ENCODE results near the gene OLFM2. TPM values are rescaled to one million over a fixed set of nuclear protein-coding genes. Genes with fewer than 3 reads are reported as not detected.
A peak's percentile ranks its signal among the peaks of the same experiment; 100 is the strongest.

OLFM2 gene
- total and polyA plus RNA-seq, 9 of the 15 experiments (the other 6 are each of a cell fraction or from before 2014, with no cell fraction given), result 0.10 to 0.33 (median 0.23) TPM; not detected in 4

GRCh38 chr19:9914315-9915207, 21.8 kb downstream of the OLFM2 start (continued):
- TF ChIP-seq ZNF699 (CRISPR knock-in tag; IDR thresholded peaks at IDR 0.05; ENCODE audit: insufficient replicate concordance), result no peak
- no peak for TF ChIP-seq ZNF518B (CRISPR knock-in tag; IDR thresholded peaks at IDR 0.05)
- no peak for TF ChIP-seq XRCC5 (IDR thresholded peaks at IDR 0.05; ENCODE audit: low read depth, low read length)
- peak; percentile 18; the same call in 1 of the 2 replicates for TF ChIP-seq KLF16 (IDR thresholded peaks at IDR 0.05)
- no peak for TF ChIP-seq ZNF277 (CRISPR knock-in tag; IDR thresholded peaks at IDR 0.05; ENCODE audit: borderline replicate concordance)
- no peak for TF ChIP-seq TAF9B (IDR thresholded peaks at IDR 0.05; ENCODE audit: partially characterized antibody)
- TF ChIP-seq HBP1 (CRISPR knock-in tag; IDR thresholded peaks at IDR 0.05), result no peak
- no peak for TF ChIP-seq ZNF324 (CRISPR knock-in tag; IDR thresholded peaks at IDR 0.05)
- no peak for TF ChIP-seq ZNF217 (CRISPR knock-in tag; IDR thresholded peaks at IDR 0.05)
- TF ChIP-seq ZNF785 (CRISPR knock-in tag; IDR thresholded peaks at IDR 0.05), result no peak
- no peak for TF ChIP-seq THAP12 (CRISPR knock-in tag; IDR thresholded peaks at IDR 0.05)
- no peak for TF ChIP-seq MXI1 (IDR thresholded peaks at IDR 0.05; ENCODE audit: low read depth, low read length)
- no peak for TF ChIP-seq ZFPM2 (CRISPR knock-in tag; IDR thresholded peaks at IDR 0.05)
- no peak for TF ChIP-seq CHCHD3 (CRISPR knock-in tag; IDR thresholded peaks at IDR 0.05)
- no peak for TF ChIP-seq MEF2A (IDR thresholded peaks at IDR 0.05; ENCODE audit: control insufficient read depth, low read depth, low read length)
- TF ChIP-seq NCOA4 (IDR thresholded peaks at IDR 0.05; ENCODE audit: partially characterized antibody), result no peak
- peak; percentile 49; the same call in 1 of the 2 replicates for TF ChIP-seq SMC3 (conservative IDR thresholded peaks at IDR 0.05; ENCODE audit: insufficient read depth, low read depth, low read length)
- no peak for TF ChIP-seq SNAPC5 (CRISPR knock-in tag; IDR thresholded peaks at IDR 0.05)
- no peak for TF ChIP-seq NCOA2 (IDR thresholded peaks at IDR 0.05; ENCODE audit: partially characterized antibody in 2 of 2)
